NCI-H2196 treated with DMSO at 0.1 percent for 48 hours (cell line): Measurements from ENCODE around the gene PRR20C.
"Not testable (repeated sequence)": the region's sequence is repeated elsewhere in the genome, so short reads cannot be mapped to it uniquely, and the experiment has no call there.

Experiments used
- DNase-seq: peaks from one replicate; lab custom pipeline; 2025; ENCODE audit not compliant: unreplicated experiment; lab: John Stamatoyannopoulos, UW

PRR20C gene

GRCh38 chr13:57153761-57154160 lies at the start of gene PRR20C:
Gene PRR20C (plus strand): TSS chr13:57154061. CDS start chr13:57154448, 387 bp downstream.
- DNase-seq: not testable (repeated sequence)

- DNase-seq: no peak
Observed at GRCh38 chr13:57114945-57115344, 38.9 kb upstream of the PRR20C start.

GRCh38 chr13:57123681-57124080 lies 30.2 kb upstream of the PRR20C start:
- no peak for DNase-seq

GRCh38 chr13:57128909-57129308 lies 25.0 kb upstream of the PRR20C start:
- no peak for DNase-seq

- no peak for DNase-seq
Observed at GRCh38 chr13:57136093-57136492, 17.8 kb upstream of the PRR20C start.

- no peak for DNase-seq
Observed at GRCh38 chr13:57137585-57137984, 16.3 kb upstream of the PRR20C start.

GRCh38 chr13:57138988-57139387 lies 14.9 kb upstream of the PRR20C start:
- DNase-seq: no peak

GRCh38 chr13:57139781-57140180 lies 14.1 kb upstream of the PRR20C start:
- DNase-seq: not testable (repeated sequence)

GRCh38 chr13:57140235-57140968 lies 13.5 kb upstream of the PRR20C start, which contains the start of gene PRR20A:
Gene PRR20A (plus strand): TSS chr13:57140918. CDS start chr13:57141305, 387 bp downstream.
- not testable (repeated sequence) for DNase-seq

- DNase-seq: not testable (repeated sequence)
Observed at GRCh38 chr13:57147188-57147587, 6.7 kb upstream of the PRR20C start, which contains the start of gene PRR20B. Gene PRR20B (plus strand): TSS chr13:57147488. CDS start chr13:57147875, 387 bp downstream.

GRCh38 chr13:57148106-57148505 lies 5.8 kb upstream of the PRR20C start:
- DNase-seq: not testable (repeated sequence)

GRCh38 chr13:57160332-57160731 lies 6.5 kb downstream of the PRR20C start, which contains the start of gene PRR20D:
Gene PRR20D (plus strand): TSS chr13:57160632. CDS start chr13:57161019, 387 bp downstream.
- not testable (repeated sequence) for DNase-seq

GRCh38 chr13:57166897-57167296 lies 13.0 kb downstream of the PRR20C start, which contains the start of gene PRR20E:
Gene PRR20E (plus strand): TSS chr13:57167197. CDS start chr13:57167584, 387 bp downstream.
- DNase-seq: not testable (repeated sequence)

- DNase-seq: no peak
Observed at GRCh38 chr13:57191667-57192066, 37.8 kb downstream of the PRR20C start.
